ENCODE measurements around the gene RPL36. TPM values are rescaled to one million over a fixed set of nuclear protein-coding genes. Genes with fewer than 3 reads are reported as not detected.

RPL36 gene
- polyA plus RNA-seq, 1 of the 3 experiments (the other 2 are of a cell fraction) = 1,383 TPM

DNA sequence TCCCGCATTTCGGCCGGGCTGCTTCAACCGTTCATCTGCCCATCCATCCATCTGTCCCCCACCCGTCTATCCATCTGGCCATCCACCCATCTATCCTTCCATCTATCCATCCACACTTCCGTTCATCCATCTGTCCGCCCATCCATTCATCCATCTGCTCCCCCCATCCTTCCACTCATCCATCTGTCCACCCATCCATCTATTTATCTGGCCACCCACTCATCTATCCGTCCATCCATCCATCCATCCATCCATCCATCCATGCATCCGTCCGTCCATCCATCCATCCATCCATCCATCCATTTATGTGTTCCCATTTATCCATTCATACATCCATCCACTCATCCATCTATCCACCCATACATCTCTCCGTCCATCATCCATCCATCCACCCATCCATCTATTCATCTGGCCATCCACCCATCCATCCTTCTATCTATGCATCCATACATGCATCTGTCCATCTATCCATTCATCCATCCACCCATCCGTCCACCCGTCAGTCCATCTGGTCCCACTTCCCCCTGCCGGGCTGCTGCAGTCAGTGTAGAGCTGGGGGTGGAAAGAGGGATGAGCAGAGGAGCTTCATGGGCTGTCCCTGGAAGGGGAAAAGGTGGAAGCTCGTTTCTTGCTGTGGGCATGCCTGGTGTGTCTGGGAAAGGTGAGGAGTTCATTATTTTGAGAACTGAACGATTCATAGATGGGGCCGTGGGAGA is 8.5 kb upstream of the RPL36 start:
- H3K79me2 ChIP-seq (ENCODE audit: insufficient read depth) = peaks cover 17% of the 10 kb centered on the region
- H3K4me2 ChIP-seq = peak overlapping the region; percentile 98
- no peak for DNase-seq
- no peaks in the 10 kb centered on the region for H3K9me2 ChIP-seq
- H3K9me3 ChIP-seq = no peaks in the 10 kb centered on the region
- 37% methylated on average over 17 of the region's 17 CpGs for WGBS (ENCODE audit: low lambda C conversion rate)
- no peaks in the 10 kb centered on the region for H4K20me1 ChIP-seq (ENCODE audit: insufficient read depth)
- no peaks in the 10 kb centered on the region for H3K36me3 ChIP-seq (replicated peaks in 1 of 2; ENCODE audit: control insufficient read depth in 1 of 2, insufficient read depth in 2 of 2, low read length in 1 of 2)
- peak overlapping the region; percentile 81 to 85 for H3K4me3 ChIP-seq (ENCODE audit: low read depth in 2 of 2, low read length in 1 of 2)
- TF ChIP-seq NFIC (IDR thresholded peaks at IDR 0.05; ENCODE audit: borderline replicate concordance) = no peak
- TF ChIP-seq, protein P1, sequence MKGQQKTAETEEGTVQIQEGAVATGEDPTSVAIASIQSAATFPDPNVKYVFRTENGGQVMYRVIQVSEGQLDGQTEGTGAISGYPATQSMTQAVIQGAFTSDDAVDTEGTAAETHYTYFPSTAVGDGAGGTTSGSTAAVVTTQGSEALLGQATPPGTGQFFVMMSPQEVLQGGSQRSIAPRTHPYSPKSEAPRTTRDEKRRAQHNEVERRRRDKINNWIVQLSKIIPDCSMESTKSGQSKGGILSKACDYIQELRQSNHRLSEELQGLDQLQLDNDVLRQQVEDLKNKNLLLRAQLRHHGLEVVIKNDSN (IDR thresholded peaks at IDR 0.05; ENCODE audit: borderline replicate concordance, low read depth) = no peak
- TF ChIP-seq POLR2AphosphoS5 (IDR thresholded peaks at IDR 0.05; ENCODE audit: low read depth, low read length) = no peak
- peak overlapping the region; percentile 89 for H3K9ac ChIP-seq
- H3K4me1 ChIP-seq (ENCODE audit: control insufficient read depth in 1 of 2, insufficient read depth in 2 of 2, low read depth in 1 of 2, low read length in 1 of 2) = peaks cover 4 to 22% of the 10 kb centered on the region in 2 experiments; a peak in 1 of 4 replicates
- peaks cover 10% of the 10 kb centered on the region for H3F3A ChIP-seq (replicated peaks; ENCODE audit: insufficient read depth)
- no peaks in the 10 kb centered on the region for H3K27me3 ChIP-seq (ENCODE audit: insufficient read depth)
- no peak overlapping the region; the same call in 1 of the 2 replicates for H2AFZ ChIP-seq (ENCODE audit: low read depth)
- H3K27ac ChIP-seq (ENCODE audit: low read depth in 2 of 2, low read length in 1 of 2) = no peak overlapping the region; a peak in 1 of 4 replicates
- ChIA-PET CTCF (interaction anchor here (1.2 to 1.6 kb wide), 2 partner anchors 8 to 10 kb away, joined by 3 to 5 read pairs; partner anchors contain the start of gene RPL36), POLR2A (interaction anchor here (0.6 to 1.0 kb wide), 2 partner anchors 8 to 10 kb away, joined by 3 read pairs; partner anchors contain the start of gene RPL36)

DNA sequence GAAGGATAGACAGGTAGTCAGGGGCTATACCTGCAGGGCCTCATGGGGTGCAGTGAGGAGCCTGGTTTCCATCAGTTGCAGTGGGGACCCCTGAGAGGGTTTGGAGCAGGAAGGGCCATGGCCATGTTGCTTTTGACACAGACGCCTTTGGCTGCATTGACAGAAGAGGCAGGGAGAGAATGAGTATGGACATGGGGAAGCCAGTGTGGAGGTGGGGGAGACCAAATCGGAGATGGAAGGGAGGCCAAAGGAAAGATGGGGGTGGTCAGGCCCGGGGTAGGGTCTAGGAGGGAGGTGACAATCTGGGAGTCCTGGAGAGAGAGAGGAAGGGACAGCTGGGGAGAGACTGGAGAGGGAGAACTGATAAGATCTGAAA is 8.0 kb upstream of the RPL36 start:
- Histone ChIP-seq H3K79me2 (ENCODE audit: insufficient read depth) (peaks cover 17% of the 10 kb centered on the region), H3K9me2 (no peaks in the 10 kb centered on the region), H4K20me1 (ENCODE audit: insufficient read depth) (no peaks in the 10 kb centered on the region), H3K27ac (ENCODE audit: low read depth in 2 of 2, low read length in 1 of 2) (no peak overlapping the region), H3K4me1 (ENCODE audit: control insufficient read depth in 1 of 2, insufficient read depth in 2 of 2, low read depth in 1 of 2, low read length in 1 of 2) (peaks cover 4 to 22% of the 10 kb centered on the region in 2 experiments; a peak in 1 of 4 replicates), H3K36me3 (replicated peaks in 1 of 2; ENCODE audit: control insufficient read depth in 1 of 2, insufficient read depth in 2 of 2, low read length in 1 of 2) (no peaks in the 10 kb centered on the region), H2AFZ (ENCODE audit: low read depth) (no peak overlapping the region), H3K9ac (no peak overlapping the region), H3K9me3 (no peaks in the 10 kb centered on the region), H3K4me2 (peak overlapping the region; percentile 98), H3F3A (replicated peaks; ENCODE audit: insufficient read depth) (peaks cover 11% of the 10 kb centered on the region), H3K27me3 (ENCODE audit: insufficient read depth) (no peaks in the 10 kb centered on the region), H3K4me3 (ENCODE audit: low read depth in 2 of 2, low read length in 1 of 2) (peak overlapping the region; percentile 81 to 85; a peak in 3 of 4 replicates)
- DNase-seq = no peak
- 89% methylated on average over 3 of the region's 3 CpGs for WGBS (ENCODE audit: low lambda C conversion rate)
- CTCF ChIA-PET = interaction anchor here (1.2 to 1.6 kb wide), 2 partner anchors 8 to 9 kb away, joined by 3 to 5 read pairs; partner anchors contain the start of gene RPL36
- POLR2A ChIA-PET = interaction anchor here (0.6 to 1.0 kb wide), 2 partner anchors 8 to 9 kb away, joined by 3 read pairs; partner anchors contain the start of gene RPL36
- TF ChIP-seq FOXM1 (IDR thresholded peaks at IDR 0.05; ENCODE audit: low read depth) (no peak), POLR2AphosphoS5 (IDR thresholded peaks at IDR 0.05; ENCODE audit: low read depth, low read length) (no peak), NFIC (IDR thresholded peaks at IDR 0.05; ENCODE audit: borderline replicate concordance) (no peak), SMC3 (IDR thresholded peaks at IDR 0.05; ENCODE audit: low read depth, low read length) (no peak), MEF2A (IDR thresholded peaks at IDR 0.05; ENCODE audit: borderline replicate concordance, low read depth) (no peak), RAD21 (IDR thresholded peaks at IDR 0.05; ENCODE audit: low read length) (no peak), GABPA (IDR thresholded peaks at IDR 0.05; ENCODE audit: low read depth) (no peak), EP300 (IDR thresholded peaks at IDR 0.05; ENCODE audit: borderline replicate concordance in 1 of 2, low read depth in 1 of 2, low read length in 1 of 2) (no peak), YY1 (IDR thresholded peaks at IDR 0.05; ENCODE audit: low read depth) (no peak), FOXJ3 (CRISPR knock-in tag; IDR thresholded peaks at IDR 0.05) (no peak), TCF12 (IDR thresholded peaks at IDR 0.05) (no peak), TAF1 (IDR thresholded peaks at IDR 0.05; ENCODE audit: borderline replicate concordance, low read depth, low read length) (no peak)
- TF ChIP-seq, protein P2, sequence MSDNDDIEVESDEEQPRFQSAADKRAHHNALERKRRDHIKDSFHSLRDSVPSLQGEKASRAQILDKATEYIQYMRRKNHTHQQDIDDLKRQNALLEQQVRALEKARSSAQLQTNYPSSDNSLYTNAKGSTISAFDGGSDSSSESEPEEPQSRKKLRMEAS (IDR thresholded peaks at IDR 0.05; ENCODE audit: low read depth) = no peak
- TF ChIP-seq, protein P1 (IDR thresholded peaks at IDR 0.05; ENCODE audit: borderline replicate concordance, low read depth) = no peak
- TF ChIP-seq, protein P3, sequence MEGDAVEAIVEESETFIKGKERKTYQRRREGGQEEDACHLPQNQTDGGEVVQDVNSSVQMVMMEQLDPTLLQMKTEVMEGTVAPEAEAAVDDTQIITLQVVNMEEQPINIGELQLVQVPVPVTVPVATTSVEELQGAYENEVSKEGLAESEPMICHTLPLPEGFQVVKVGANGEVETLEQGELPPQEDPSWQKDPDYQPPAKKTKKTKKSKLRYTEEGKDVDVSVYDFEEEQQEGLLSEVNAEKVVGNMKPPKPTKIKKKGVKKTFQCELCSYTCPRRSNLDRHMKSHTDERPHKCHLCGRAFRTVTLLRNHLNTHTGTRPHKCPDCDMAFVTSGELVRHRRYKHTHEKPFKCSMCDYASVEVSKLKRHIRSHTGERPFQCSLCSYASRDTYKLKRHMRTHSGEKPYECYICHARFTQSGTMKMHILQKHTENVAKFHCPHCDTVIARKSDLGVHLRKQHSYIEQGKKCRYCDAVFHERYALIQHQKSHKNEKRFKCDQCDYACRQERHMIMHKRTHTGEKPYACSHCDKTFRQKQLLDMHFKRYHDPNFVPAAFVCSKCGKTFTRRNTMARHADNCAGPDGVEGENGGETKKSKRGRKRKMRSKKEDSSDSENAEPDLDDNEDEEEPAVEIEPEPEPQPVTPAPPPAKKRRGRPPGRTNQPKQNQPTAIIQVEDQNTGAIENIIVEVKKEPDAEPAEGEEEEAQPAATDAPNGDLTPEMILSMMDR (IDR thresholded peaks at IDR 0.05) = no peak
- TF ChIP-seq, protein P4, sequence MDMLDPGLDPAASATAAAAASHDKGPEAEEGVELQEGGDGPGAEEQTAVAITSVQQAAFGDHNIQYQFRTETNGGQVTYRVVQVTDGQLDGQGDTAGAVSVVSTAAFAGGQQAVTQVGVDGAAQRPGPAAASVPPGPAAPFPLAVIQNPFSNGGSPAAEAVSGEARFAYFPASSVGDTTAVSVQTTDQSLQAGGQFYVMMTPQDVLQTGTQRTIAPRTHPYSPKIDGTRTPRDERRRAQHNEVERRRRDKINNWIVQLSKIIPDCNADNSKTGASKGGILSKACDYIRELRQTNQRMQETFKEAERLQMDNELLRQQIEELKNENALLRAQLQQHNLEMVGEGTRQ (IDR thresholded peaks at IDR 0.05; ENCODE audit: borderline replicate concordance, low read depth, low read length) = no peak
- TF ChIP-seq, protein P5, sequence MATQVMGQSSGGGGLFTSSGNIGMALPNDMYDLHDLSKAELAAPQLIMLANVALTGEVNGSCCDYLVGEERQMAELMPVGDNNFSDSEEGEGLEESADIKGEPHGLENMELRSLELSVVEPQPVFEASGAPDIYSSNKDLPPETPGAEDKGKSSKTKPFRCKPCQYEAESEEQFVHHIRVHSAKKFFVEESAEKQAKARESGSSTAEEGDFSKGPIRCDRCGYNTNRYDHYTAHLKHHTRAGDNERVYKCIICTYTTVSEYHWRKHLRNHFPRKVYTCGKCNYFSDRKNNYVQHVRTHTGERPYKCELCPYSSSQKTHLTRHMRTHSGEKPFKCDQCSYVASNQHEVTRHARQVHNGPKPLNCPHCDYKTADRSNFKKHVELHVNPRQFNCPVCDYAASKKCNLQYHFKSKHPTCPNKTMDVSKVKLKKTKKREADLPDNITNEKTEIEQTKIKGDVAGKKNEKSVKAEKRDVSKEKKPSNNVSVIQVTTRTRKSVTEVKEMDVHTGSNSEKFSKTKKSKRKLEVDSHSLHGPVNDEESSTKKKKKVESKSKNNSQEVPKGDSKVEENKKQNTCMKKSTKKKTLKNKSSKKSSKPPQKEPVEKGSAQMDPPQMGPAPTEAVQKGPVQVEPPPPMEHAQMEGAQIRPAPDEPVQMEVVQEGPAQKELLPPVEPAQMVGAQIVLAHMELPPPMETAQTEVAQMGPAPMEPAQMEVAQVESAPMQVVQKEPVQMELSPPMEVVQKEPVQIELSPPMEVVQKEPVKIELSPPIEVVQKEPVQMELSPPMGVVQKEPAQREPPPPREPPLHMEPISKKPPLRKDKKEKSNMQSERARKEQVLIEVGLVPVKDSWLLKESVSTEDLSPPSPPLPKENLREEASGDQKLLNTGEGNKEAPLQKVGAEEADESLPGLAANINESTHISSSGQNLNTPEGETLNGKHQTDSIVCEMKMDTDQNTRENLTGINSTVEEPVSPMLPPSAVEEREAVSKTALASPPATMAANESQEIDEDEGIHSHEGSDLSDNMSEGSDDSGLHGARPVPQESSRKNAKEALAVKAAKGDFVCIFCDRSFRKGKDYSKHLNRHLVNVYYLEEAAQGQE (IDR thresholded peaks at IDR 0.05; ENCODE audit: low read depth, low read length) = no peak
